ENCODE data around the gene MPI. TPM values are rescaled to one million over a fixed set of nuclear protein-coding genes. Genes with fewer than 3 reads are reported as not detected.
"Not testable (repeated sequence)": the region's sequence is repeated elsewhere in the genome, so short reads cannot be mapped to it uniquely, and the experiment has no call there.

The MPI gene
- total and polyA plus RNA-seq, 4 donors = 21.3 to 31.1 (median 26.2) TPM

DNA sequence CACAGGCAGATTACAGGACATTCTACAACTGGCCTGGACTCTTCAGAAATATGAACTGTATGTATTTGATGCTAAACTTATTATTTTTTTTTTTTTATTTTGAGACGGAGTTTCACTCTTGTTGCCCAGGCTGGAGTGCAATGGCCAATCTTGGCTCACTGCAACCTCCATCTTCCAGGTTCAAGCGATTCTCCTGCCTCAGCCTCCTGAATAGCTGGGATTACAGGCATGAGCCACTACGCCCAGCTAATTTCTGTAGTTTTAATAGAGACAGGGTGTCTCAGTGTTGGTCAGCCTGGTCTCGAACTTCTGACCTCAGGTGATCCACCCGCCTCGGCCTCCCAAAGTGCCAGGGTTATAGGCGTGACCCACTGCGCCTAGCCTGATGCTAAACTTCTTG, 24.0 kb downstream of the MPI start:
- H3K27ac ChIP-seq (ENCODE audit: low read depth in 1 of 2, low read length in 2 of 2); H3K4me1 ChIP-seq (ENCODE audit: control insufficient read depth in 1 of 2, insufficient read depth in 2 of 2, low read length in 2 of 2); H3K9me3 ChIP-seq (ENCODE audit: control insufficient read depth, low read length); ATAC-seq (ENCODE audit: low FRiP score); H3K36me3 ChIP-seq (ENCODE audit: control insufficient read depth in 1 of 2, insufficient read depth in 2 of 2, low read length in 1 of 2); H3K4me3 ChIP-seq (ENCODE audit: low read length in 2 of 2); intact Hi-C loops (cut with DNase I); DNase-seq; H3K27me3 ChIP-seq (ENCODE audit: control insufficient read depth in 1 of 2, insufficient read depth in 2 of 2, low read length in 1 of 2): not testable (repeated sequence)
- 92% methylated on average over 8 of the region's 8 CpGs for WGBS, 2 donors

DNA sequence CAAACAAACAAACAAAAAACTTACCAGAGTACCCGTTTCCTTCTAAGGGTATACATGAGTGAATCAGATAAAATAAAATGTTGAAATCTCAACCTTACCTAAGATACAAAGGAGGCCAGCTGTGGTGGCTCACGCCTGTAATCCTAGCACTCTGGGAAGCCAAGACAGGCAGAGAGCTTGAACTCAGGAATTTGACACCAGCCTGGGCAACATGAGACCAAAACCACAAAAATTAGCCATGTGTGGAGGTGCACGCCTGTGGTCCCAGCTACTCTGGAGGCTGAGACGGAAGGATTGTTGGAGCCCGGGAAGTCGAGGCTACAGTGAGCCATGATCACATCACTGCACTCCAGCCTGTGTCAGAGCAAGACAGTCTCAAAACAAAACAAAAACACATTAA, 27.8 kb downstream of the MPI start:
- Histone ChIP-seq H3K4me3 (ENCODE audit: low read length in 2 of 2) (no peak overlapping the region), H3K4me1 (ENCODE audit: control insufficient read depth in 1 of 2, insufficient read depth in 2 of 2, low read length in 2 of 2) (no peaks in the 10 kb centered on the region), H3K36me3 (ENCODE audit: control insufficient read depth in 1 of 2, insufficient read depth in 2 of 2, low read length in 1 of 2) (peaks cover 4 to 6% of the 10 kb centered on the region in 2 donors), H3K27me3 (ENCODE audit: control insufficient read depth in 1 of 2, insufficient read depth in 2 of 2, low read length in 1 of 2) (no peaks in the 10 kb centered on the region), H3K27ac (ENCODE audit: low read depth in 1 of 2, low read length in 2 of 2) (no peak overlapping the region), H3K9me3 (ENCODE audit: control insufficient read depth, low read length) (no peaks in the 10 kb centered on the region)
- no peak for DNase-seq
- intact Hi-C loops (cut with DNase I) = no loop called here
- no peak for ATAC-seq (ENCODE audit: low FRiP score)
- WGBS, 2 donors = 92 to 93% methylated on average over 6 of the region's 6 CpGs

DNA sequence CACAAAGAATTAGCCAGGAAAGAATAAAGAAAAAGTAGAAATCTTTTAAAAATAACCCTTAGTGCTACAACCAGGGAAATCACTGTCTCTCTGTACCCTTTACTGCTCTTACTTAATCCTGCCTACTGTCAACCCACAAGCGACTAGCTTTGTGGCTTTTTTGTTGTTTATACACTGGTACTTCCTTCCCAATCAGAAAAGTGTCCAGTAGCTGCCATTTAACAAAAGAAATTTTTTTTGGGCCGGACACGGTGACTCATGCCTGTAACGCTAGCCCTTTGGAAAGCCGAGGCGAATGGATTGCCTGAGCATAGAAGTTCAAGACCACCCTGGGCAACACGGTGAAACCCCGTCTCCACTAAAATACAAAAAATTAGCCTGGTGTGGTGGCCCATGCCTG, 30.6 kb downstream of the MPI start:
- ATAC-seq (ENCODE audit: low FRiP score) = no peak
- H3K27me3 ChIP-seq (ENCODE audit: control insufficient read depth in 1 of 2, insufficient read depth in 2 of 2, low read length in 1 of 2) = no peaks in the 10 kb centered on the region
- H3K4me1 ChIP-seq (ENCODE audit: control insufficient read depth in 1 of 2, insufficient read depth in 2 of 2, low read length in 2 of 2) = no peaks in the 10 kb centered on the region
- H3K9me3 ChIP-seq (ENCODE audit: control insufficient read depth, low read length) = no peaks in the 10 kb centered on the region
- intact Hi-C loops (cut with DNase I) = no loop called here
- WGBS, 2 donors = 89 to 90% methylated on average over 8 of the region's 8 CpGs
- H3K36me3 ChIP-seq (ENCODE audit: control insufficient read depth in 1 of 2, insufficient read depth in 2 of 2, low read length in 1 of 2) = peaks cover 3 to 4% of the 10 kb centered on the region in 2 donors
- DNase-seq = no peak
- no peak overlapping the region for H3K4me3 ChIP-seq (ENCODE audit: low read length in 2 of 2)
- no peak overlapping the region for H3K27ac ChIP-seq (ENCODE audit: low read depth in 1 of 2, low read length in 2 of 2)

DNA sequence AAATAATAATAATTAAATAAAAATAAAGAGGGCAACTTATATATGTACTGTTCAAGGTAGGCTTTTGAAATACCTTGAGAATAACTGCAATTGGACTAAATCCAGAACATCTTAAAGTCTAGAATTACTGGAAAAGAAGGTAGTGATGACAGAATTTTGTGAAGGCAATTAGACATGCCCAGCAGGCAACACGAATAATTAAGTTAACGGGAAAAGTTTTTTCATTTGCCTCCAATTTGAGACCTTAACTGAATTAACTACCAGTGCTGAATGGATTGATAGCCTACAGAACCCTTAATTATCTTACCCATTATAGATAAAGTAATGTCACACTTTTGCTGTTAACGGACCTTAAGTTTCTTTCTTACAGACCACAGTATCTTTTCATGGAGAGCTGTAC, 34.7 kb downstream of the MPI start:
- Histone ChIP-seq H3K27ac (ENCODE audit: low read depth in 1 of 2, low read length in 2 of 2) (no peak overlapping the region), H3K27me3 (ENCODE audit: control insufficient read depth in 1 of 2, insufficient read depth in 2 of 2, low read length in 1 of 2) (no peaks in the 10 kb centered on the region), H3K4me1 (ENCODE audit: control insufficient read depth in 1 of 2, insufficient read depth in 2 of 2, low read length in 2 of 2) (no peaks in the 10 kb centered on the region), H3K36me3 (ENCODE audit: control insufficient read depth in 1 of 2, insufficient read depth in 2 of 2, low read length in 1 of 2) (peaks cover 0 to 5% of the 10 kb centered on the region in 2 donors), H3K4me3 (ENCODE audit: low read length in 2 of 2) (no peak overlapping the region), H3K9me3 (ENCODE audit: control insufficient read depth, low read length) (no peaks in the 10 kb centered on the region)
- intact Hi-C loops (cut with DNase I) = no loop called here
- ATAC-seq (ENCODE audit: low FRiP score) (no peak), DNase-seq (no peak)
- WGBS, 2 donors = 94 to 96% methylated on average over 3 of the region's 3 CpGs

DNA sequence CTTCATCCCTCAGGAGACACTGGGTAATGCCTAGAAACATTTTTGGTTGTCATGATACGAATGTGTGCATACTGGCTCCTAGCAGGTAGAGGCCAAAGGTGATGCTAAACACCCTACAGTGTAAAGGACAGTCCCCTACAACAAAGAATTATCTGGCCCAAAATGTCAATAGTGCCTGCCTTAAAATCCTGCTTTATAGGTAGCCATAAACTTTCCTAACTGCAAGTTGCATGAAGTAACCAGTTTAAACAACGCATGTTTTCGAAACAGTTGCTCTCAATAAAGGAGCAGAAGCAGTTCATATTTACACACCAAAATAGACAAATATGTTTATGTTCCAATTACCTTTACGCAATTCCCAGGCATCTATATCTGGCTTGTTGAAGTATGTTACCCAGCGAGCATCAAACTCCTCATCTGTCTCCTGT, 38.9 kb downstream of the MPI start:
- whole genome bisulfite sequencing, 2 donors = 94 to 95% methylated on average over 5 of the region's 5 CpGs
- intact Hi-C loops (cut with DNase I) = no loop called here

DNA sequence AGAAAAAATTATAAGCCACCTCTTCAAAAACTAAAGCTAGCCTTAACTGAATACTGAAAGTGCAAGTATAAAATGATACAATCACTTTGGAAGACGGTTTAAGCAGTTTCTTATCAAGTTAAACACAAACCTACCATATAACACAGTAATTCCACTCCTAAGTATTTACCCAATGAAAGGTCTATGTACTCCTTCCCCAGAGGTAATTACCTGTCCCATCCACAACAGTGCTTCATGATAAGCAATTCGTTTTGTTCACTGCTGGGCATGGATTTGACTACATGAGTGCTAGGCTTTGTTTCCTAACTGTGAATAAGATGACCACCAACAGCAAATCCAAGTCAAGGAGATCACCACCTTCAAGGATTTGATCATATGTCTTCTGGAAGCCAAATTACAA, 43.7 kb downstream of the MPI start:
- 64 to 76% methylated on average over 2 of the region's 2 CpGs for WGBS, 2 donors
- DNase-seq (no peak), ATAC-seq (ENCODE audit: low FRiP score) (no peak)
- Histone ChIP-seq H3K27ac (ENCODE audit: low read depth in 1 of 2, low read length in 2 of 2) (no peak overlapping the region), H3K9me3 (ENCODE audit: control insufficient read depth, low read length) (no peaks in the 10 kb centered on the region), H3K4me3 (ENCODE audit: low read length in 2 of 2) (no peak overlapping the region), H3K4me1 (ENCODE audit: control insufficient read depth in 1 of 2, insufficient read depth in 2 of 2, low read length in 2 of 2) (no peaks in the 10 kb centered on the region), H3K36me3 (ENCODE audit: control insufficient read depth in 1 of 2, insufficient read depth in 2 of 2, low read length in 1 of 2) (peaks cover 0 to 5% of the 10 kb centered on the region in 2 donors), H3K27me3 (ENCODE audit: control insufficient read depth in 1 of 2, insufficient read depth in 2 of 2, low read length in 1 of 2) (no peaks in the 10 kb centered on the region)
- intact Hi-C loops (cut with DNase I) = no loop called here

More for the DNA sequence above, 38.9 kb downstream of the MPI start:
- peaks cover 0 to 5% of the 10 kb centered on the region in 2 donors for H3K36me3 ChIP-seq (ENCODE audit: control insufficient read depth in 1 of 2, insufficient read depth in 2 of 2, low read length in 1 of 2)
- DNase-seq (no peak), ATAC-seq (ENCODE audit: low FRiP score) (no peak)
- no peaks in the 10 kb centered on the region for H3K9me3 ChIP-seq (ENCODE audit: control insufficient read depth, low read length)
- no peak overlapping the region for H3K4me3 ChIP-seq (ENCODE audit: low read length in 2 of 2)
- H3K4me1 ChIP-seq (ENCODE audit: control insufficient read depth in 1 of 2, insufficient read depth in 2 of 2, low read length in 2 of 2) = no peaks in the 10 kb centered on the region
- H3K27ac ChIP-seq (ENCODE audit: low read depth in 1 of 2, low read length in 2 of 2) = no peak overlapping the region
- H3K27me3 ChIP-seq (ENCODE audit: control insufficient read depth in 1 of 2, insufficient read depth in 2 of 2, low read length in 1 of 2) = no peaks in the 10 kb centered on the region

DNA sequence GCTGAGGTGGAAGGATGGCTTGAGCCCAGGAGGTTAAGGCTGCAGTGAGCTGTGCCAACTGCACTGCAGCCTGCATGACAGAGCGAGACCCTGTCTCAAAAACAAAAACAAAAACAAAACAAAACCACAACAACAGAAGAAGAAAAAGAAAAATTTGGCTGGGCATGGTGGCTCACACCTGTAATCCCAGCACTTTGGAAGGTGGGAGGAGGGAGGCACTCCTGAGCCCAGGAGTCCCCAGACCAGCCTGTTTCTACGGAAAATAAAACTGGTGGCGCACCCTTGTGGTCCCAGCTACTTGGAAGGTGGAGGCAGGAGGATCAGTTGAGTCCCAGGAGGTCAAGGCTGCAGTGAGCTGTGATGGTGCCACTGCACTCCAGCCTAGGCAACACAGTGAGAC, 45.4 kb downstream of the MPI start:
- not testable (repeated sequence) for H3K4me3 ChIP-seq (ENCODE audit: low read length in 2 of 2); H3K4me1 ChIP-seq (ENCODE audit: control insufficient read depth in 1 of 2, insufficient read depth in 2 of 2, low read length in 2 of 2); H3K9me3 ChIP-seq (ENCODE audit: control insufficient read depth, low read length); H3K36me3 ChIP-seq (ENCODE audit: control insufficient read depth in 1 of 2, insufficient read depth in 2 of 2, low read length in 1 of 2); H3K27me3 ChIP-seq (ENCODE audit: control insufficient read depth in 1 of 2, insufficient read depth in 2 of 2, low read length in 1 of 2); ATAC-seq (ENCODE audit: low FRiP score); DNase-seq; H3K27ac ChIP-seq (ENCODE audit: low read depth in 1 of 2, low read length in 2 of 2)
- intact Hi-C loops (cut with DNase I) = loop anchor here in 1 of 2 donors (5.0 kb wide), 1 partner anchor 93 kb away; the partner anchor contains the start of gene ULK3
- 87 to 91% methylated on average over 3 of the region's 3 CpGs for WGBS, 2 donors

DNA sequence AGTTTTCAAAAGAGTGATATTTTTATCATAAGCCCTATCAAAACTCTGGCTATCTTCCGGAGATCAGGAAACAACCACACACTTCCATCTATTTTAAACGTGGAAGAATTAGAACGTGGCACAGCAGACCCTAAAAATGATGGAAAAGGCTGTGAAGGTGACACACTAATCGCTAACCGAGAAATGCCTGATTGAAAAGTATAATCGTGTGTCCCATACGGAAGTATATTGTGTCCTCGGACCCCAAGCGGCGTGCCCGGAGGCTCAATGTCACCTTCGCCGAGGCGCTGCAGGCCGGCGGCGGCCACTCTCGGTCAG, 47.4 kb downstream of the MPI start:
- Histone ChIP-seq H3K9me3 (ENCODE audit: control insufficient read depth, low read length) (no peaks in the 10 kb centered on the region), H3K4me3 (ENCODE audit: low read length in 2 of 2) (peak overlapping the region; percentile 65 to 77), H3K4me1 (ENCODE audit: control insufficient read depth in 1 of 2, insufficient read depth in 2 of 2, low read length in 2 of 2) (no peaks in the 10 kb centered on the region), H3K27me3 (ENCODE audit: control insufficient read depth in 1 of 2, insufficient read depth in 2 of 2, low read length in 1 of 2) (no peaks in the 10 kb centered on the region), H3K27ac (ENCODE audit: low read depth in 1 of 2, low read length in 2 of 2) (peak overlapping the region in 1 of 2 donors; percentile 49), H3K36me3 (ENCODE audit: control insufficient read depth in 1 of 2, insufficient read depth in 2 of 2, low read length in 1 of 2) (no peaks in the 10 kb centered on the region)
- 0 to 1% methylated on average over 18 of the region's 18 CpGs for WGBS, 2 donors
- intact Hi-C loops (cut with DNase I) = loop anchor here (2.0 to 5.0 kb wide), 2 partner anchors 30 to 95 kb away; partner anchors contain the start of genes FAM219B (in 1 of the 2) and ULK3 (in 1 of the 2)
- ATAC-seq (ENCODE audit: low FRiP score) = no peak
- DNase-seq = no peak

DNA sequence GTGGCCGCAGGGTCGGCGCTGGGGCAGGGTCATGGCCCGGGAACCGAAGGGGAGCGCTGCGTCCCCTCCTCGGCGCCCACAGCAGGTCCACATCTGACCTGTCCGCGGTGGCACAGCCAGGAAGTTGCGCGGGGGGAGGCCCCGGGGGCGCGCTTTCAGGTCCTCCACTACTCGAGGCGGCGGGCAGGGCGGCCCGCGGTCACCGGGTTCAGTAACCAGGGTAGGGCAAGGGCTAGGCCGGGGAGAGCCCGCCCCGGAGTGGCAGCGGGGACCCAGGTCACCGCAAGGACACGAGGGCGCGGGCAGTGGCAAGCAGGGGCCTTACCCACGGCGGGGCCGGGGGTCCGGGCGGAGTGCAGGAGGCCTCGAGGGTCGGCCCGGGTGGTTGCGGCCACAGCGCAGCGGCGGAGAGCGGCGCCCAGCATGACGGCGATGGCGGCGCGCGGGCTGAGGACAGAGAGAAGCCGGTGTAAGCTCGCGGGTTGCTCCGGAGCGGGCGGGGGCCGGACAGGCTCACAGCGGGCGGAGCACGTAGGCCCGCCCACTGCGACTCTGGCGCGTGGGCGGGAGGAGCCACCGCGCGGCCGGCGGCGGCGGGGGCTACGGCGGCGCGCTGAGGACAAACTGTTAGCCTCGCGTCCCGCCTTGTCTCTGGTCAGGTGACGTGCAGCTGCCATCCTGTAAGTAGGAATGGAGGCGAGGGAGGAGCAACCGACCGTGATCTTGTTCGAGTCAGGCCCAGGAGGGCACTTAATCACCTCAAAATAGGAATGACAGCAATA, 47.9 kb downstream of the MPI start, which contains the start of gene COX5A:
Gene COX5A, minus strand, starts transcription at position 484 of the 782 bp plus-strand sequence. Its CDS starts 59 bp downstream, at position 425.
- 0 to 1% methylated on average over 65 to 85 of the region's 85 CpGs for WGBS, 2 donors
- peak; percentile 99 for ATAC-seq (ENCODE audit: low FRiP score)

More for the DNA sequence above, 47.9 kb downstream of the MPI start, which contains the start of gene COX5A:
- intact Hi-C loops (cut with DNase I) = loop anchor here (2.0 to 5.0 kb wide), 2 partner anchors 31 to 95 kb away; partner anchors contain the start of genes FAM219B (in 1 of the 2) and ULK3 (in 1 of the 2)
- peak; percentile 96 to 97 for DNase-seq
- Histone ChIP-seq H3K27me3 (ENCODE audit: control insufficient read depth in 1 of 2, insufficient read depth in 2 of 2, low read length in 1 of 2) (no peaks in the 10 kb centered on the region), H3K36me3 (ENCODE audit: control insufficient read depth in 1 of 2, insufficient read depth in 2 of 2, low read length in 1 of 2) (no peaks in the 10 kb centered on the region), H3K4me1 (ENCODE audit: control insufficient read depth in 1 of 2, insufficient read depth in 2 of 2, low read length in 2 of 2) (no peaks in the 10 kb centered on the region), H3K9me3 (ENCODE audit: control insufficient read depth, low read length) (no peaks in the 10 kb centered on the region), H3K4me3 (ENCODE audit: low read length in 2 of 2) (peak within 1 kb of the TSS; percentile 65 to 77), H3K27ac (ENCODE audit: low read depth in 1 of 2, low read length in 2 of 2) (peak within 1 kb of the TSS in 1 of 2 donors; percentile 49)
